HG02885 (cell line): Measurements from ENCODE around the gene AUP1.

Experiments used
- ATAC-seq: cut with Tn5 transposase; IDR thresholded peaks from one replicate; pipeline ENCODE4 v1.9.1; 2021; ENCODE audit warnings: mild to moderate bottlenecking; ENCODE audit not compliant: unreplicated experiment, poor library complexity

Gene AUP1

GRCh38 chr2:74538881-74539339, 9.4 kb upstream of the AUP1 start:
- ATAC-seq: peak; percentile 52

GRCh38 chr2:74537140-74537539, 7.6 kb upstream of the AUP1 start:
- no peak for ATAC-seq

- no peak for ATAC-seq
These were observed 6.9 kb upstream of the AUP1 start for GRCh38 chr2:74536166-74536950.

GRCh38 chr2:74535440-74535965, 6.0 kb upstream of the AUP1 start:
- ATAC-seq: no peak

GRCh38 chr2:74534411-74534810, 4.9 kb upstream of the AUP1 start:
- no peak for ATAC-seq

GRCh38 chr2:74533464-74533863, 4.0 kb upstream of the AUP1 start:
- ATAC-seq: no peak

- ATAC-seq: no peak
These were observed 2.7 kb upstream of the AUP1 start for GRCh38 chr2:74532222-74532621.

- ATAC-seq: no peak
These were observed 2.2 kb upstream of the AUP1 start for GRCh38 chr2:74531666-74532065.

GRCh38 chr2:74530239-74531187, 1.0 kb upstream of the AUP1 start:
- peak; percentile 25 for ATAC-seq

GRCh38 chr2:74528600-74529356, 728 bp downstream of the AUP1 start:
- peak; percentile 5 for ATAC-seq

GRCh38 chr2:74527741-74528140, 1.8 kb downstream of the AUP1 start:
- no peak for ATAC-seq

GRCh38 chr2:74526649-74527230, 2.8 kb downstream of the AUP1 start:
- ATAC-seq: no peak

- no peak for ATAC-seq
These were observed 3.5 kb downstream of the AUP1 start, which contains the start of gene DQX1 for GRCh38 chr2:74525717-74526648. DQX1 (minus strand) TSS chr2:74526231; CDS start chr2:74525729, 502 bp downstream.

GRCh38 chr2:74524955-74525716, 4.4 kb downstream of the AUP1 start:
- ATAC-seq: no peak

- no peak for ATAC-seq
These were observed 5.5 kb downstream of the AUP1 start for GRCh38 chr2:74524005-74524404.

GRCh38 chr2:74522516-74522915, 7.0 kb downstream of the AUP1 start:
- ATAC-seq: no peak

GRCh38 chr2:74516650-74517049, 12.9 kb downstream of the AUP1 start:
- no peak for ATAC-seq
